ENCODE results near the gene ECHS1. TPM values are rescaled to one million over a fixed set of nuclear protein-coding genes. Genes with fewer than 3 reads are reported as not detected.
A peak's percentile ranks its signal among the peaks of the same experiment; 100 is the strongest.

ECHS1 gene
- 10 to 100 TPM; 64.0 to 77.7 (median 73.2) TPM for total RNA-seq

- Histone ChIP-seq H3K4me1 (peaks cover 16 to 37% (median 30%) of the 10 kb centered on the region in 4 donors), H3K27ac (replicated peaks in 1 of 4) (peak within 1 kb of the TSS; percentile 86 to 95 (median 91)), H3K36me3 (peaks cover 20 to 30% (median 26%) of the 10 kb centered on the region in 4 donors), H3K4me3 (peak within 1 kb of the TSS; percentile 76 to 97 (median 80)), H3K9me3 (no peaks in the 10 kb centered on the region), H3K27me3 (no peaks in the 10 kb centered on the region)
- TF ChIP-seq POLR2AphosphoS5 (IDR thresholded peaks at IDR 0.05) (peak; percentile 61 to 70), EP300 (IDR thresholded peaks at IDR 0.05) (no peak), POLR2A (IDR thresholded peaks at IDR 0.05; ENCODE audit: low read depth) (peak; percentile 26), CTCF (IDR thresholded peaks at IDR 0.05) (no peak)
- peak; percentile 97 for DNase-seq (ENCODE audit: extremely low spot score)
- 3% methylated on average over 23 of the region's 89 CpGs for WGBS
- intact Hi-C loops (cut with DNase I), result loop anchor here (5.0 kb wide), 1 partner anchor 46 kb away; no protein-coding TSS in a partner anchor
Observed at GRCh38 chr10:133373174-133374090, at the start of gene ECHS1. ECHS1 (minus strand) TSS chr10:133373354; CDS start chr10:133373333, 21 bp downstream.

GRCh38 chr10:133422223-133422806, 49.2 kb upstream of the ECHS1 start:
- DNase-seq (ENCODE audit: extremely low spot score), result peak; percentile 57
- intact Hi-C loops (cut with DNase I), result no loop called here
- Histone ChIP-seq H3K9me3 (no peaks in the 10 kb centered on the region), H3K4me3 (no peak overlapping the region), H3K27ac (replicated peaks in 1 of 4) (no peak overlapping the region), H3K27me3 (peaks cover 0 to 36% (median 5%) of the 10 kb centered on the region in 4 donors), H3K36me3 (peaks cover 16 to 37% (median 34%) of the 10 kb centered on the region in 4 donors), H3K4me1 (peaks cover 0 to 16% (median 12%) of the 10 kb centered on the region in 4 donors)
- WGBS, result 87% methylated on average over 15 of the region's 16 CpGs
- TF ChIP-seq EP300 (IDR thresholded peaks at IDR 0.05), result no peak
- no peak for TF ChIP-seq POLR2AphosphoS5 (IDR thresholded peaks at IDR 0.05)
- TF ChIP-seq POLR2A (IDR thresholded peaks at IDR 0.05; ENCODE audit: low read depth), result no peak
- TF ChIP-seq CTCF (IDR thresholded peaks at IDR 0.05), result no peak

- WGBS, result 92% methylated on average over 2 of the region's 17 CpGs
Observed at GRCh38 chr10:133421336-133422222, 48.4 kb upstream of the ECHS1 start.

More at GRCh38 chr10:133421336-133422222, 48.4 kb upstream of the ECHS1 start:
- intact Hi-C loops (cut with DNase I), result no loop called here
- DNase-seq (ENCODE audit: extremely low spot score), result peak; percentile 86
- Histone ChIP-seq H3K9me3 (no peaks in the 10 kb centered on the region), H3K36me3 (peaks cover 16 to 37% (median 34%) of the 10 kb centered on the region in 4 donors), H3K27me3 (peaks cover 0 to 36% (median 5%) of the 10 kb centered on the region in 4 donors), H3K4me3 (no peak overlapping the region), H3K27ac (replicated peaks in 1 of 4) (no peak overlapping the region), H3K4me1 (peaks cover 0 to 16% (median 12%) of the 10 kb centered on the region in 4 donors)
- TF ChIP-seq POLR2A (IDR thresholded peaks at IDR 0.05; ENCODE audit: low read depth) (no peak), POLR2AphosphoS5 (IDR thresholded peaks at IDR 0.05) (no peak), EP300 (IDR thresholded peaks at IDR 0.05) (no peak), CTCF (IDR thresholded peaks at IDR 0.05) (no peak)

Measured in esophagus muscularis mucosa (tissue), 4 donors.